ENCODE data around the gene EGFR.

EGFR gene

DNA sequence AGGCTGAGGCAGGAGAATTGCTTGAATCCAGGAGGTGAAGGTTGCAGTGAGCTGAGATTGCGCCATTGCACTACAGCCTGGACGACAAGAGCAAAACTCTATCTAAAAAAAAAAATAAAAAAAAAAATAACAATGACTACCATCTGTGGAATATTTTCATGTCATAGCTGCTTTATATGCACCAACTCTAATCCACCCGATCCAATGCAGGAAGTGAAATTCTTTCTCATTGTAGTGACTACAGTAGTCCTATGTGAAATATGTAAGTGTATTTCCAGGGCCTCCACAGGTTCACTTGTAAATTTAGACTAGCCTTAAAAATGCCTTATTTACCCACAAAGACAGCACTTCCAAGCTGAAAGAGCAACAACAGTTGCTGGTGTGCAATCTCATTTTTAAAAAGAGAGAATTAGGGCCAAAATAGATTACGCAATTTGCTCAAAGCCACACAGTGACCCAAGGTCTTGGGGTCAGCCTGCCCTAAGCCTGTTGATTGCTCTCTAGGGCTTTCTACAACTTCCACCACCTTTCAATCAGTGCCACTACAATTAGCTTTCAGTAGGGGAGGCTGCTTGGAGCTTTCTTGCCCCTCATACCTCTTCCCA, 25.8 kb upstream of the EGFR start:
- Histone ChIP-seq H3K4me3 (no peak overlapping the region), H3K27ac (no peak overlapping the region)
- DNase-seq (ENCODE audit: low spot score), result no peak
- TF ChIP-seq, protein P1, sequence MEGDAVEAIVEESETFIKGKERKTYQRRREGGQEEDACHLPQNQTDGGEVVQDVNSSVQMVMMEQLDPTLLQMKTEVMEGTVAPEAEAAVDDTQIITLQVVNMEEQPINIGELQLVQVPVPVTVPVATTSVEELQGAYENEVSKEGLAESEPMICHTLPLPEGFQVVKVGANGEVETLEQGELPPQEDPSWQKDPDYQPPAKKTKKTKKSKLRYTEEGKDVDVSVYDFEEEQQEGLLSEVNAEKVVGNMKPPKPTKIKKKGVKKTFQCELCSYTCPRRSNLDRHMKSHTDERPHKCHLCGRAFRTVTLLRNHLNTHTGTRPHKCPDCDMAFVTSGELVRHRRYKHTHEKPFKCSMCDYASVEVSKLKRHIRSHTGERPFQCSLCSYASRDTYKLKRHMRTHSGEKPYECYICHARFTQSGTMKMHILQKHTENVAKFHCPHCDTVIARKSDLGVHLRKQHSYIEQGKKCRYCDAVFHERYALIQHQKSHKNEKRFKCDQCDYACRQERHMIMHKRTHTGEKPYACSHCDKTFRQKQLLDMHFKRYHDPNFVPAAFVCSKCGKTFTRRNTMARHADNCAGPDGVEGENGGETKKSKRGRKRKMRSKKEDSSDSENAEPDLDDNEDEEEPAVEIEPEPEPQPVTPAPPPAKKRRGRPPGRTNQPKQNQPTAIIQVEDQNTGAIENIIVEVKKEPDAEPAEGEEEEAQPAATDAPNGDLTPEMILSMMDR (IDR thresholded peaks at IDR 0.05), result no peak

DNA sequence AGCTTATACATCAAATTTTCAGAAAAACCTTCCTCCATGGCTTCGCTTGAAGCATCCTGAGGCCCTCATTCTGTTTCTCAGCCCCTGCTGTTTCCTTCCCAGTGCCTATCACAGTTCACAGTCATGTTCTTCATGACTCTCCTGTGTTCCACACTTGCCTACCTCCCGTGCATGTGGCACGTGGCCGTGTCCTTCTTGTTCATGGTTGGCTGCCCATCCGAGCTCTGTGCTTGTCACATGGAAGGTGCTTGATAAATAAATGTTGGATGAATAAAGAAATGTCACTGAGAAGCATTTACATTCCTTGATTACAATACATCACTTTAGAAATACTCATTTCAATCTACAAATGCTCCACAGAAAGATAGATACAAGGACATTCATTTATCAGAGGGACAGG, 23.7 kb upstream of the EGFR start:
- no peak for DNase-seq (ENCODE audit: low spot score)
- H3K4me3 ChIP-seq, result no peak overlapping the region
- TF ChIP-seq, protein P1 (IDR thresholded peaks at IDR 0.05), result no peak
- no peak overlapping the region for H3K27ac ChIP-seq

DNA sequence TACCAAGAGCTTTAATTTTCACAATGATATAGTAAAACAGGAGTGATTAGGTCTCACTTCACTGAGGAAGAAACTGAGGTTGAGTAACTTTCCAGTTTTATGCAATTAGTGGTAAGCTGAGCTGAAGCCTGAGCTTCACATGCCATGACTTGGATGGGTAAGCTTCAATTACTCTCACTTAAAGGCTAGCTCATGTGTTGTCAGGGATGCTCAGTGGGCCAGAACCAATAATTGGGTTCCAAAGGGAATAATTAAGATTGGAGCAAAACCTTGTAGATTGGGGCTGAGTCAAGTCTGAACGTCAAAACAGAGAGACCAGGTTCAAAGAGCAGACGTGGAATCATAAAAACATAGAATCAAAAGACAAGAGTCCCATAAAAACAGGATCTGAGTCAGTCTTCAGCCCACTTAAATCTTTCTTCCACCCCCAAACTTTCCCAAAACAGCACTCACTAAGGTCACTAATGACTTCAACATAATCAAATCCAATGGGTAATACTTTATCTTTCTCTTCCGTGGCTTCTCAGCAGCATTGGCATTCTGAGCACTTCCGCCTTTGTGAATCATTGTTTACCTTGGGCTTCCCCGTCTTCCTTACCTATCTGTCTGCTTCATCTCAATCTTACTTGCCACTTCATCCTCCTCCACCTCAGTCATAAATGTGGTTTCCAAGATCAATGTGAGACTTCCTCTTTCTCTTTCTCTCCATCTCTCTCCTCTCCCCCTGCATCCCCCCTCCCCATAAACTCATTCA, 23.0 kb upstream of the EGFR start:
- H3K4me3 ChIP-seq, result no peak overlapping the region
- H3K27ac ChIP-seq, result no peak overlapping the region
- no peak for DNase-seq (ENCODE audit: low spot score)
- TF ChIP-seq, protein P1 (IDR thresholded peaks at IDR 0.05), result no peak

DNA sequence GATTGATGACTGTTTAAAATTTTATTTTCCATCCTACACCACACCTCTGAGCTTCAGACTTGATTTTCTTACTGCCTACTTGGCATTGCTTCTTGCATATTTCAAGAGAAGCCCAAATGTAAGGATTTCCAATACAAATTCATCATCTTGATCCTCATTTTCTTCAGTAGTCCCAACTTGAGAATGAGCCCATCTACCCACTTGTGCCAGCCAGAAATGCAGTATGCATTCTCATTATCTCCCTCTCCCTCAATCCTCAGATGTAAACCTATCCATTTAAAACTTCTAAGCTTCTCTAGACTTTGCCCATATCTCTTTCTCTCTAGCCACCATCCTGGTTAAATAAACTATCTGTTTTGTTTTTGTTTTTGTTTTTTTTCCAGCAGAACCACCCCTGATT, 22.4 kb upstream of the EGFR start:
- DNase-seq (ENCODE audit: low spot score), result no peak
- TF ChIP-seq, protein P1 (IDR thresholded peaks at IDR 0.05), result no peak
- Histone ChIP-seq H3K27ac (no peak overlapping the region), H3K4me3 (no peak overlapping the region)

DNA sequence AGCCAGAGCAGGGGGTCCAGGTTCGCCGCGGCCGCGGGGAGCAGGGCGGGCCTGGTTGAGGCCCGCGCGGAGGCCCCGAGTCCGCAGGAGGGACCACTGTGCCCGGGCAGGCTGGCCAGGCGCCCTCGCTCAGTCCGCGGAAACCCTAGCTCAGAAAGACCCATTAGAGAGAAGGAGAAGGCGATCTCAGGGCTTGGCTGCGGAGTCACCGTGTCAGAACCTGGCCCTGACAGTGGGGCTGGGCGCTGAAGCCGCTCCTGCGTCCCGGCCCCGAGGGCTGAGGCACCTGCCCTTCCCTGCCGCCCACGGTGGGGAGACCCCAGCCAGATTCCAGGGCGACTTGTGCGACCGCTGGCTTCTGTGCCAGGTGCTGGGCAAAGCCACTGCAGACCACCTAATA, 14.2 kb upstream of the EGFR start:
- no peak for DNase-seq (ENCODE audit: low spot score)
- Histone ChIP-seq H3K4me3 (no peak overlapping the region), H3K27ac (no peak overlapping the region)
- TF ChIP-seq, protein P1 (IDR thresholded peaks at IDR 0.05), result no peak

DNA sequence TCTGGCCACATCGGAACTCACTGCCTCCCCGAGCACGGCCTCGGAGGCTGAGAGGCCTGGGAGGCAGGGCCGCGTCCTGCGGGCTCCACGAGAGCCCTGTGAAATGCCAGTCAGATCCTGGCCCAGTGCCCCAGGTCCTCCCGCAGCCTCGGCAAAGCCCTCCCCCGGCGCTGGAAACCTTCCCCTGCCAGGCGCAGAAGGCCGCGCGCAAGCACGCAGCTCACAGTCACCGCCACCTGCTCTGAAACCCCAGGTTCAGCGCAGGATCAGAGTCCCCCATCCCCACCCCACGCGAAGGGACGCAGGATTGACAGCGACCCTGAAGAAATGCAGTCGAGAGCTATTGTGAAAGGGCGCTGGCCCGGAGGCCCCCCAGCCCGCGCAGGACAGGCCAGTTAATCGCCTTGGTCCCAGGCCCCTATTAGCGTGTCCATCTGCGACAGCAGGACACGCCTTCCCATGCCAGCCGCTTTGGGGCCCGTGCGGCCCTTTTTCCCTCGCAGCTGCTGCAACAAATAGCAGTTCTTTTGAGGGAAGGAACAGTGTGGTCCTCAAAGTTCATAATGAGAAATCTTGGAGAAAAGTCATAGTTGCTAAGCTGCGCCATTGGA, 13.5 kb upstream of the EGFR start:
- Histone ChIP-seq H3K4me3 (no peak overlapping the region), H3K27ac (no peak overlapping the region)
- no peak for DNase-seq (ENCODE audit: low spot score)
- TF ChIP-seq, protein P1 (IDR thresholded peaks at IDR 0.05), result no peak

DNA sequence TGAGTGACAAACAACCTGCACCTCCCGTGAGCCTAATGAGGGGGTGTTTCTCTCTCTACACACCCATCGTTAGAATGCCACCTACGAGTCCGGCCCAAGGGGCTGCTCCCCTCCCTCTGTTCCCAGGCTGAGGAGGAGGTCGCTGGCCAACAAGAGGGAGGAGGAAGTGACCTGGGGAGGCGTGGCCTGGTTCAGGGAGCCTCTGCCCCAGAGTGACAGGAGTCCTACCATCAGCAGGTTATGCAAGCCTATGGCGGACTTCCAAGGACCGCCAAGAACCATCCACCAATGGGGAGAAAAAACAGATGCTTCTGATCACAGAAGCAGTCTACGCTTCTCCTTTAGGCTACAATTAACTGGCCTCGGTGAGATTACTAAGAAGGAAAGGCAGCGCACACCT, 12.3 kb upstream of the EGFR start:
- no peak overlapping the region for H3K27ac ChIP-seq
- no peak overlapping the region for H3K4me3 ChIP-seq
- DNase-seq (ENCODE audit: low spot score), result no peak
- TF ChIP-seq, protein P1 (IDR thresholded peaks at IDR 0.05), result no peak

Measured in coronary artery (tissue), 2 donors.